HG03575 (cell line): Measurements from ENCODE around the gene GAMT.
"Not testable (repeated sequence)": the region's sequence is repeated elsewhere in the genome, so short reads cannot be mapped to it uniquely, and the experiment has no call there.

Source experiments
- ATAC-seq: cut with Tn5 transposase; IDR thresholded peaks from one replicate; pipeline ENCODE4 v1.9.1; 2021; ENCODE audit not compliant: unreplicated experiment, insufficient number of reproducible peaks, low FRiP score; ENCODE audit errors: extremely low read depth

GAMT gene

GRCh38 chr19:1401138-1401888, at the start of gene GAMT:
TSS of gene GAMT (minus strand) at chr19:1401542. CDS start at chr19:1401476, 66 bp downstream.
- ATAC-seq: no peak

DNA sequence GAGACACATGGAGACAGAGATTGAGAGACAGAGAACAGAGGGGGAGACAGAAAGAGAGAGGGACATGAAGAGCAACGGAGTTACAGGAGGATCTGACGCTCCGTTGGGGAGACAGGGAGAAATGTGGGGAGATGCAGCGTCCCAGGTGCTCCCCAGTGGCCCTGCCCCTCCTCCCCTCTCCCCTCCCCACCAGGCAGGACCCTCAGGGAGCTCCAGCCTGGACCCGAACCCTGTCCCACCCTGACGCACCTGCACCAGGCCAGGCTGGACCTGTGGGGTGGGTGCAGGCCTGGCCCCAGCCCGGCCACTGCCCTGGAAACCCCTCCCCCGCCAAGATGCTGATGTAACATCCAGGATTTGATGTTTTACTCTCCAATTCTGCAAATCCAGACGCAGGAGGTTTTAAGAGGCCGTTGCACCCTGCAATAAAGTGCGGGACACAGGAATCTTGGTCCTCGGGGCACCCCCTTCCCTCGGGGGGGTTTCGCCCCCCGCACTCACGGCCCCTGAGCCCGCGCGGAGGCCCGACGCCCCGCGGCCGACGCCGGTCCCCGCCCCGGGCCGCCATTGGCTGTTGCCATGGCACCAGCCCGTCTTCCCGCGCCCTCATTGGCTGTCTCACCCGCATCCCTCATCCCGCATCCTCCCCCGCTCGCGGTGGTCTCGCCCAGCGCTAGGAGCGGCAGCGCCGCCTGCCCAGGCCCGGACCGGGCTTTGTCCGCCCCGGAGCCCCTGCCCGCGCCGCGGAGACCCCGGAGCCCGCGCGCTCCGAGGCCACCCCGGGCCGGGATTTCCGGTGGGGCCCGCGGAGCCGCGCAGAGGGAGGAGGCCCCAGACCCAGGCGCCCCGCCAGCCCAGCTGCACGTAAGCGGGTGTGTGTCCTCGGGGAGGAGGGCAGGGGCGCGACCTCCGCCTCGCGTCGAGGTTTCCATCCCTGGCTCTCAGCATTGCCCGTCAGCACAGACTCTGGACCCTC, 48.4 kb upstream of the GAMT start, which contains the start of gene APC2:
Gene APC2, plus strand, starts transcription at position 655 of the 976 bp plus-strand sequence. CDS start 2,881 bp downstream, outside the sequence.
- no peak for ATAC-seq

DNA sequence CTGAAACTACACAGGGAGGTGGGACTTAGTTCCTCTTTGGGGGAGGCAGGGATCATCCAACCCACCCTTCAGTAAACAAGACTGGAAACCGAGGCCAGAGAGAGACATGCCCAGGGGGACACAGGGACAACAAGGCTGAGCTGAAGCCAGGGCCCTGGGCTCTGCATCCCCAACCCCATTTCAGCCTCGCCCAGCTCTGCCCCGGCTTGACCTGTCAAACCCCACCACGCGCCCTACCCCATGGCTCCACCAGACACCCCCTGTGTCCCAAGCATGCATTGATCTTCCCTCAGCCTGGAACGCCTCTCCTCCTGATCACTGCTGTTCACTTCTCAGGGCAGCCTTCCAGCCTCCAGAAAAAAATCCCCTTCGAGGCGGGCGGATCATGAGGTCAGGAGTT, 46.6 kb upstream of the GAMT start:
- ATAC-seq: no peak

DNA sequence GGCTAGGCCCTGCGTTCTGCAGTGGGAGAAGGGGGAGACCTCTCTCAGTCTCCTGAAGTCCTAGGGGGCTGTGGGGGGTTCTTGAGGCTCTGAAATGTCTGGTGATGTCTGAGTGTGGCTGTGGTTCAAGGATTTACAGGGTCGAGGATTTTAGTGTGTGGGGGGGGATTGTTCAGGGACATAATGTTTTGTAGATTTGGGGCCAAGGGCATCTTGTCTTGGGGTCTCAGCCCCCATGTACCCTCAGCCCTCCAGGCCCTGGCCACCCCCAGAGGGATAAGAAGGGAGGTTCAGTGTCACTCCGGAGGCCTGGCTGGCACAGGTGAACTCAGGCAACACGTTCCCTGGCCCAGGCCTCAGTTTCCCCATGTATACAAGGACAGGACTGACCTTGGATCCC, 46.2 kb upstream of the GAMT start:
- ATAC-seq: no peak

- no peak for ATAC-seq
Measured at GRCh38 chr19:1446713-1447481, 45.6 kb upstream of the GAMT start.

GRCh38 chr19:1445932-1446712, 44.8 kb upstream of the GAMT start:
- no peak for ATAC-seq

- no peak for ATAC-seq
Measured at GRCh38 chr19:1445185-1445931, 44.0 kb upstream of the GAMT start.

- ATAC-seq: no peak
Measured at GRCh38 chr19:1441677-1442438, 40.5 kb upstream of the GAMT start.

GRCh38 chr19:1441022-1441426, 39.7 kb upstream of the GAMT start:
- no peak for ATAC-seq

DNA sequence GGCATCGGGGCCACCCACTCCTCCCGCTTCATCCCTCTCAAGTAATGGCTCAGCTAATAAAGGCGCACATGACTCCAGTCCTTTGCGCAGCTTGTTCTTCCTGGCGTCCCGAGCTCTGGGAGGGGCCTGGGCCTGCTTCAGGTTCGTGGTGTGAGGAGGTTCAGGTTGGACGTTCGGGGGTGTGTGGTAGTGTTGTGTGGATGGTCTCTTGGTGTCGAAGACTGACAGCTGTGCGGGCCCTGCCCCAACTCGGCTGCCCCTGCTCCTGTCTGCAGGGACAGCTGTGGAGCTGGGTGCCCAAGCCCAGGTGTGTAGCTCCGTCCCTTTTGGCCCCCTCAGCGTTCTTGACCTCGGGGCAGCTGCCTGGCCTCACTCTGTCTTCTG, 39.1 kb upstream of the GAMT start:
- ATAC-seq: no peak

GRCh38 chr19:1439525-1440417, 38.4 kb upstream of the GAMT start:
- not testable (repeated sequence) for ATAC-seq

- ATAC-seq: no peak
Measured at GRCh38 chr19:1438933-1439354, 37.6 kb upstream of the GAMT start.

DNA sequence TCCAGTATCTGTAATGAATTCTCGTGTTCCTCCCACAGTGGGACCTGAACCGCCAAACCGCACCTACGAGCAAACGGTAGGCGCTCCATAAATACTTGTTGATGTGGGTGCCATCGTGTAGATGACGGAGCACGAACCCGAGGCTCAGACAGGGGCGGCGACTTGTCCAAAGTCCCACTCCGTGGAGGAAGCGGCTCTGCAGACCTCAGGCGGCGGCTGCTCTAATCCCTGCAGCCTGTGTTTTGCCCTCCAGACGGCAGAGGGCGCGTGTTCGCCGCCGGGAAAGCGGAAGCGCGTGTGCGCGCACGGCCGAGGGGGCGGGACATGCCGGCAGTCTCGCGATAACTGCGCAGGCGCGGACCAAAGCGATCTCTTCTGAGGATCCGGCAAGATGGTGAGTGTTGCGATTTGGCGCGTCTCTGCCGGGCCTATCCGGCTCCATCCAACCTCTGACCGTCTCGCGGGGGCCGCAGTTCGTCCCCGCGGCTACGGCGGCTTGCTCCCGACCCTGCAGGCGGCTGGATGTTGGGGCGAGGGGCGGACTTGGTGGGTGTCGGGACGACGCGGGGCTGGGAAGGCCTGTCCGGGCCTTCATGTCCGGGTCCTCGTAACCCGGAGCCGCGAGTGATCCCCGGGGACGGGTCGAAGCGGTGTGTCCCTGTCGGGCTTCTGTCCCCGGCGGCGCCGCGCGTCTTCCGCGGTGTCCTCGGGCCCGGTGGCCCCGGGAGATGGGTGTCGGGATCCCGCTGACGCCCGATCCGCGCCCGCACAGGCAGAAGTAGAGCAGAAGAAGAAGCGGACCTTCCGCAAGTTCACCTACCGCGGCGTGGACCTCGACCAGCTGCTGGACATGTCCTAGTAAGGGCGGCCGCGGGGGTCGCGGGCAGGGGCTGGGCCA, 36.9 kb upstream of the GAMT start, which contains the start of gene RPS15:
Gene RPS15, plus strand, starts transcription at position 362 of the 898 bp plus-strand sequence. Its CDS starts 30 bp downstream, at position 392.
- ATAC-seq: no peak

DNA sequence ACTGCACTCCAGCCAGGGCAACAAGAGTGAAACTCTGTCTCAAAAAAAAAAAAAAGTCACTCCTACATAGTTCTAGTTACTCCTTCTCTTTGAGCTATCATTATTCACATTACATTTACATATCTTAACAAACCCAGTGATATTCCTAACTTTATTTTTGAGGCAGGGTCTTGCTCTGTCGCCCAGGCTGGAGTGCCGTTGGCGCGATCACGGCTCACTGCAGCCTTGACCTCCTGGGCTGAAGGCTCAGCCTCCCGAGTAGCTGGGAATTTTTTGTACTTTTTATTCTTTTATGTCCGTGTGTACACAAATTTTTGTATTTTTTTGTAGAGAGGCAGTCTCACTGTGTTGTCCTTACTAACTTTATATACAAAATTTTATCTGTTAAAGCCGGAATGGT, 36.3 kb upstream of the GAMT start:
- ATAC-seq: no peak

DNA sequence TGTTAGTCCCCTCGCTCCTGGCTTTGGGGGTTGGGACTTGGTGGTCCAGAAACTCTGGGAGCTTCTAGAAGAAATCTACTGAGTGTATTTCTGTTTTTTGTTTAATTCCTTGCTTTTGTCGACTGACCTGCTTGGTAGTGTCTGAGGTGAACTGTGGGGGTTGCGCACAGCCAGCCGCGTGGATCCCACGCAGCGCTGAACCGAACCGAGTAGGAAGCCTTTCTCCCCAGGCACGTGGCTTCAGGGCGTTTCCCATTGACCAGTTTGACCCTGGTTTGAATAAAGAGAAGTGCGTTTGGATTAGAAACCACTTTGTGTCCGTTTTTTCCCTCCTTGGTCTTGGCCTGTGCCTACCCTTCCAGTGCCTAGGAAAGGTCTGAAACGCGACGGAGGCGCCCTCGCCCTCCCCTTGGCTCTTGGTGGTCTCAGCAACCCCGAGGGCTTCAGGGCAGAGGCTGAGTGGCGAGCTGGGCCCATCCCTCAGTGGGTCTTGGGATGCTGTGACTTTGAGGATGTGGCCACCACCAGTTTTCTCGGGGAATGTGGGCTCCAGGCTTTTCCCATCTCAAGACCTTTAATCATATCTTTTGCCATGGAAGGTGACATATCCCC, 34.1 kb upstream of the GAMT start:
- ATAC-seq: no peak
